H9 (cell line): ENCODE data around the gene ZCCHC10. TPM values are rescaled to one million over a fixed set of nuclear protein-coding genes. Genes with fewer than 3 reads are reported as not detected.

Experiments
- DNase-seq: peaks from one replicate; pipeline ENCODE4 v3.0.0-alpha.2; 2017
- H2AFZ ChIP-seq: one replicate; pipeline ENCODE4 v1.6.1; 2013; ENCODE audit warnings: mild to moderate bottlenecking, low read length, control low read depth, moderate library complexity
- H2AK5ac ChIP-seq: 2 replicates; pipeline ENCODE4 v1.6.1; 2013; ENCODE audit warnings: low read length, control low read depth, mixed read lengths; ENCODE audit not compliant: insufficient read length
- H2BK120ac ChIP-seq: one replicate; pipeline ENCODE4 v1.6.1; 2013; ENCODE audit warnings: low read depth, mild to moderate bottlenecking, low read length, control low read depth, inconsistent platforms; ENCODE audit not compliant: poor library complexity, severe bottlenecking
- H2BK12ac ChIP-seq: 2 replicates; pipeline ENCODE4 v1.6.1; 2013; ENCODE audit warnings: low read length, control low read depth, mixed read lengths, low read depth; ENCODE audit not compliant: insufficient read length
- H2BK15ac ChIP-seq: 2 replicates; pipeline ENCODE4 v1.6.1; 2013; ENCODE audit warnings: low read depth, low read length, control low read depth
- H2BK20ac ChIP-seq: one replicate; pipeline ENCODE4 v1.6.1; 2013; ENCODE audit warnings: low read depth, mild to moderate bottlenecking, low read length, control low read depth, inconsistent platforms; ENCODE audit not compliant: poor library complexity, severe bottlenecking
- H2BK5ac ChIP-seq: 2 replicates; pipeline ENCODE4 v1.6.1; 2013; ENCODE audit warnings: low read length, control low read depth, mixed read lengths; ENCODE audit not compliant: insufficient read length
- H3K14ac ChIP-seq: 2 replicates; pipeline ENCODE4 v1.6.1; 2013; ENCODE audit warnings: low read length, control low read depth; ENCODE audit not compliant: insufficient read depth
- H3K18ac ChIP-seq: 2 replicates; pipeline ENCODE4 v1.6.1; 2013; ENCODE audit warnings: low read depth, mild to moderate bottlenecking, mixed read lengths, low read length, control low read depth; ENCODE audit not compliant: insufficient read length
- H3K23ac ChIP-seq: 2 replicates; pipeline ENCODE4 v1.6.1; 2013; ENCODE audit warnings: low read length, control low read depth, mixed read lengths, low read depth; ENCODE audit not compliant: insufficient read length
- H3K23me2 ChIP-seq: 2 replicates; pipeline ENCODE4 v1.6.1; 2013; ENCODE audit warnings: low read depth, mild to moderate bottlenecking, mixed read lengths, low read length, control low read depth; ENCODE audit not compliant: insufficient read length, poor library complexity, severe bottlenecking
- H3K27ac ChIP-seq: 2 replicates; pipeline ENCODE4 v1.5.1; 2013; ENCODE audit warnings: low read length, control low read depth, mixed read lengths, low read depth; ENCODE audit not compliant: insufficient read length
- H3K27me3 ChIP-seq: 2 replicates; pipeline ENCODE4 v1.6.1; 2013; ENCODE audit warnings: low read length, control low read depth, inconsistent platforms; ENCODE audit not compliant: insufficient read depth
- H3K4ac ChIP-seq: 2 replicates; pipeline ENCODE4 v1.6.1; 2013; ENCODE audit warnings: low read depth, mild to moderate bottlenecking, control low read depth, inconsistent platforms, low read length, moderate library complexity
- H3K4me1 ChIP-seq: 2 replicates; pipeline ENCODE4 v1.6.1; 2013; ENCODE audit warnings: low read length, control low read depth, inconsistent platforms; ENCODE audit not compliant: insufficient read depth
- H3K4me2 ChIP-seq: 2 replicates; pipeline ENCODE4 v1.6.1; 2013; ENCODE audit warnings: low read length, control low read depth, mixed read lengths; ENCODE audit not compliant: insufficient read length, insufficient read depth
- H3K56ac ChIP-seq: 2 replicates; pipeline ENCODE4 v1.6.1; 2013; ENCODE audit warnings: low read depth, mild to moderate bottlenecking, mixed read lengths, low read length, control low read depth; ENCODE audit not compliant: insufficient read length
- H3K79me1 ChIP-seq: 2 replicates; pipeline ENCODE4 v1.6.1; 2013; ENCODE audit warnings: low read depth, mild to moderate bottlenecking, moderate library complexity, low read length, control low read depth, inconsistent platforms; ENCODE audit not compliant: insufficient read depth, poor library complexity, severe bottlenecking
- H3K79me2 ChIP-seq: 2 replicates; pipeline ENCODE4 v1.6.1; 2013; ENCODE audit warnings: low read length, control low read depth, inconsistent platforms; ENCODE audit not compliant: insufficient read depth
- H3K9ac ChIP-seq: 2 replicates; pipeline ENCODE4 v1.6.1; 2013; ENCODE audit warnings: low read length, control low read depth, mixed read lengths; ENCODE audit not compliant: insufficient read length; ENCODE audit errors: extremely low read depth
- H3K9me3 ChIP-seq: one replicate; pipeline ENCODE4 v1.6.1; 2013; ENCODE audit warnings: low read depth, low read length, inconsistent platforms; ENCODE audit not compliant: control insufficient read depth
- H3T11ph ChIP-seq: one replicate; pipeline ENCODE4 v1.6.1; 2013; ENCODE audit warnings: mild to moderate bottlenecking, low read length, control low read depth, inconsistent platforms
- H4K20me1 ChIP-seq: one replicate; pipeline ENCODE4 v1.6.1; 2013; ENCODE audit not compliant: control insufficient read depth, insufficient read length, insufficient read depth
- H4K5ac ChIP-seq: 2 replicates; pipeline ENCODE4 v1.6.1; 2013; ENCODE audit warnings: low read depth, mild to moderate bottlenecking, mixed read lengths, low read length, control low read depth; ENCODE audit not compliant: insufficient read length
- H4K8ac ChIP-seq: replicated peaks from 2 replicates; pipeline ENCODE4 v1.6.1; 2013; ENCODE audit warnings: low read length, control low read depth, mixed read lengths, low read depth; ENCODE audit not compliant: insufficient read length
- H4K91ac ChIP-seq: 2 replicates; pipeline ENCODE4 v1.6.1; 2013; ENCODE audit warnings: low read depth, mild to moderate bottlenecking, moderate library complexity, mixed read lengths, low read length, control low read depth; ENCODE audit not compliant: insufficient read length
- H3K27ac Mint-ChIP-seq, 3 experiments: 2 replicates in 2 of 3; 3 replicates in 1 of 3; pipeline ENCODE4 v1.8.0; 2020 to 2021; ENCODE audit warnings: mixed read lengths in 3 of 3, mild to moderate bottlenecking in 1 of 3, moderate library complexity in 1 of 3
- H3K27me3 Mint-ChIP-seq: 2 replicates; pipeline ENCODE4 v1.8.0; 2021; ENCODE audit warnings: low read depth, mild to moderate bottlenecking, moderate library complexity, mixed read lengths
- H3K36me3 Mint-ChIP-seq, 3 experiments: 2 replicates in 2 of 3; 3 replicates in 1 of 3; pipeline ENCODE4 v1.8.0; 2020 to 2021; ENCODE audit warnings: low read depth in 3 of 3, mixed read lengths in 3 of 3; ENCODE audit not compliant: insufficient read depth in 1 of 3
- H3K4me1 Mint-ChIP-seq, 2 experiments: 2 replicates each; pipeline ENCODE4 v1.8.0; 2020; ENCODE audit warnings: mixed read lengths in 2 of 2
- H3K4me3 Mint-ChIP-seq, 2 experiments: 2 replicates in 1 of 2; 3 replicates in 1 of 2; pipeline ENCODE4 v1.8.0; 2020 to 2021; ENCODE audit warnings: mild to moderate bottlenecking in 2 of 2, mixed read lengths in 2 of 2, moderate library complexity in 1 of 2
- H3K9me3 Mint-ChIP-seq, 2 experiments: 2 replicates in 1 of 2; 3 replicates in 1 of 2; pipeline ENCODE4 v1.8.0; 2020; ENCODE audit warnings: mild to moderate bottlenecking in 2 of 2, mixed read lengths in 2 of 2, moderate library complexity in 1 of 2
- WGBS: extraction: QIAGEN DNeasy Blood & Tissue Kit; methylation state at CpG from one replicate; pipeline ENCODE4 v1.1.7; 2013; ENCODE audit warnings: missing lambda C conversion rate, low lambda C conversion rate, mixed read lengths; ENCODE audit not compliant: insufficient read length; ENCODE audit errors: extremely low coverage; 5-methylcytosine and 5-hydroxymethylcytosine counted together
- total RNA-seq: library from RNA; stranded (reverse); gene quantifications from 2 replicates; pipeline ENCODE4 v1.2.1, GENCODE V29; 2021
- TF ChIP-seq, protein P1 (sequence below): fragments of 200-600 bp; sonication (generic); conservative IDR thresholded peaks from 3 replicates; pipeline ENCODE4 v1.8.0; 2021; ENCODE audit warnings: antibody characterized with exemption, mild to moderate bottlenecking

The ZCCHC10 gene
- total RNA-seq, 1 experiment from 2014 or later = 34.0 TPM

DNA sequence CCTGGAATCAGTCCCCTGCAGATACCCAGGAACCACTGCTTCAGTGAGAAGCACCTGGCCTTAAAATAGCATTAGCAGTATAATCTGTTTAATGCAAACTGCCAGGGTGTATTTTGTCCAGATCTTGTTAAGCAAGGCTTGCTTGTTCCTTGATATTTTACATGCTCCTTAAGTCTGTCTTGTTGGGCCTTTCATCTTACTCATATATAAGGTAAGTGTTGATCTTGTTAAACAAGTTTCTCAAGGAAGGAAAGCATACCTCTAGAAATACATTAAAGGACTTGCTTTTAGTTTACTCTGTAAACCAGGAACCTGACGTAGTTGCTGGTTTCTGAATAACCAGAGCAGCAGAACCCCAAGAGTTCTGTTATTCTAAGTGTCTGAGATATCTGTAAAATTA lies 39.1 kb upstream of the ZCCHC10 start:
- H3K4me1 Mint-ChIP-seq = peaks cover 12% of the 10 kb centered on the region in 2 experiments
- Histone ChIP-seq H4K91ac (no peak overlapping the region), H2BK5ac (no peak overlapping the region), H3K18ac (no peak overlapping the region), H4K8ac (no peak overlapping the region), H2AFZ (no peak overlapping the region), H3K14ac (no peak overlapping the region), H3K4me1 (no peaks in the 10 kb centered on the region), H3K27me3 (no peaks in the 10 kb centered on the region), H3K9ac (no peak overlapping the region), H3K79me2 (peaks cover 41% of the 10 kb centered on the region; the same call in 1 of the 2 replicates), H2AK5ac (no peak overlapping the region), H3T11ph (no peak overlapping the region), H3K4me2 (no peak overlapping the region), H3K79me1 (peaks cover 16% of the 10 kb centered on the region), H2BK15ac (no peak overlapping the region), H3K56ac (no peak overlapping the region), H3K4ac (no peak overlapping the region), H3K23me2 (no peaks in the 10 kb centered on the region), H4K5ac (no peak overlapping the region), H3K27ac (no peak overlapping the region), H3K23ac (no peak overlapping the region), H4K20me1 (no peaks in the 10 kb centered on the region), H2BK12ac (no peak overlapping the region), H2BK120ac (no peak overlapping the region), H3K9me3 (no peaks in the 10 kb centered on the region), H2BK20ac (no peak overlapping the region)
- H3K4me3 Mint-ChIP-seq = no peak overlapping the region
- no peak overlapping the region; a peak in 1 of 7 replicates for H3K27ac Mint-ChIP-seq
- no peaks in the 10 kb centered on the region for H3K9me3 Mint-ChIP-seq
- no peaks in the 10 kb centered on the region for H3K27me3 Mint-ChIP-seq
- TF ChIP-seq, protein P1, sequence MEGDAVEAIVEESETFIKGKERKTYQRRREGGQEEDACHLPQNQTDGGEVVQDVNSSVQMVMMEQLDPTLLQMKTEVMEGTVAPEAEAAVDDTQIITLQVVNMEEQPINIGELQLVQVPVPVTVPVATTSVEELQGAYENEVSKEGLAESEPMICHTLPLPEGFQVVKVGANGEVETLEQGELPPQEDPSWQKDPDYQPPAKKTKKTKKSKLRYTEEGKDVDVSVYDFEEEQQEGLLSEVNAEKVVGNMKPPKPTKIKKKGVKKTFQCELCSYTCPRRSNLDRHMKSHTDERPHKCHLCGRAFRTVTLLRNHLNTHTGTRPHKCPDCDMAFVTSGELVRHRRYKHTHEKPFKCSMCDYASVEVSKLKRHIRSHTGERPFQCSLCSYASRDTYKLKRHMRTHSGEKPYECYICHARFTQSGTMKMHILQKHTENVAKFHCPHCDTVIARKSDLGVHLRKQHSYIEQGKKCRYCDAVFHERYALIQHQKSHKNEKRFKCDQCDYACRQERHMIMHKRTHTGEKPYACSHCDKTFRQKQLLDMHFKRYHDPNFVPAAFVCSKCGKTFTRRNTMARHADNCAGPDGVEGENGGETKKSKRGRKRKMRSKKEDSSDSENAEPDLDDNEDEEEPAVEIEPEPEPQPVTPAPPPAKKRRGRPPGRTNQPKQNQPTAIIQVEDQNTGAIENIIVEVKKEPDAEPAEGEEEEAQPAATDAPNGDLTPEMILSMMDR = no peak
- WGBS = no CpG with 5 or more reads among the region's 1 CpG
- H3K36me3 Mint-ChIP-seq = peaks cover 43 to 64% (median 61%) of the 10 kb centered on the region in 3 experiments
- no peak for DNase-seq
